Transverse colon (tissue), 4 donors: ENCODE results near the gene ZXDC.

Experiments
- POLR2A ChIP-seq: fragments of 450-650 bp; IDR thresholded peaks from one replicate; pipeline ENCODE4 v1.6.1; 2016; ENCODE audit warnings: antibody characterized with exemption, mild to moderate bottlenecking, moderate library complexity
- POLR2AphosphoS5 ChIP-seq, 3 donors: sonication (generic); formaldehyde crosslinking; IDR thresholded peaks; one replicate each; pipeline ENCODE4 v1.6.1; 2016; ENCODE audit warnings: antibody characterized with exemption in 3 of 3
- TF ChIP-seq, protein P1 (sequence below), 5 experiments: fragments of 200-600 bp in 3 of 5; fragments of 450-650 bp in 2 of 5; sonication (generic) in 3 of 5; IDR thresholded peaks; 1 replicate in 2 of 5; 2 replicates in 3 of 5; pipeline ENCODE4 v1.5.1; 2016 to 2017; ENCODE audit warnings: antibody characterized with exemption in 5 of 5, inconsistent platforms in 3 of 5, mild to moderate bottlenecking in 2 of 5, moderate library complexity in 1 of 5

DNA sequence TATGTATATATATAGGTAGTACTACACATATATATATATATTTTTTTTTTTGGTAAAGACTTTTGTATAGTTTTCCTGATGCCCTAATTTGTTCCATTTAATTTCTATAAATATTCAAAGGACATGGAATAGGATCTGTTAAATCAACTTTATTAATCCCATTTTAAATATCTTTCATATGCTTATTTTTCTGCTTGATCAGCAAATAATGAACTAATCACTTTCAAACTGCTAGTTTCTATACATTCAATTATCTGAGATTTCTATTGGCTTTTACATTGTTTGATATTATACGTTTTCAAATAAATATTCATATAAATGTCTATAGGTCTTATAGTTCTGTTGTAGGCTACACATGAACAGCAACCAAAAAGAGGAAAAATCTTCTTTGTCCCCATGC, 21.7 kb downstream of the ZXDC start:
- TF ChIP-seq, protein P1, sequence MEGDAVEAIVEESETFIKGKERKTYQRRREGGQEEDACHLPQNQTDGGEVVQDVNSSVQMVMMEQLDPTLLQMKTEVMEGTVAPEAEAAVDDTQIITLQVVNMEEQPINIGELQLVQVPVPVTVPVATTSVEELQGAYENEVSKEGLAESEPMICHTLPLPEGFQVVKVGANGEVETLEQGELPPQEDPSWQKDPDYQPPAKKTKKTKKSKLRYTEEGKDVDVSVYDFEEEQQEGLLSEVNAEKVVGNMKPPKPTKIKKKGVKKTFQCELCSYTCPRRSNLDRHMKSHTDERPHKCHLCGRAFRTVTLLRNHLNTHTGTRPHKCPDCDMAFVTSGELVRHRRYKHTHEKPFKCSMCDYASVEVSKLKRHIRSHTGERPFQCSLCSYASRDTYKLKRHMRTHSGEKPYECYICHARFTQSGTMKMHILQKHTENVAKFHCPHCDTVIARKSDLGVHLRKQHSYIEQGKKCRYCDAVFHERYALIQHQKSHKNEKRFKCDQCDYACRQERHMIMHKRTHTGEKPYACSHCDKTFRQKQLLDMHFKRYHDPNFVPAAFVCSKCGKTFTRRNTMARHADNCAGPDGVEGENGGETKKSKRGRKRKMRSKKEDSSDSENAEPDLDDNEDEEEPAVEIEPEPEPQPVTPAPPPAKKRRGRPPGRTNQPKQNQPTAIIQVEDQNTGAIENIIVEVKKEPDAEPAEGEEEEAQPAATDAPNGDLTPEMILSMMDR (IDR thresholded peaks at IDR 0.05): no peak
- TF ChIP-seq POLR2A (no peak), POLR2AphosphoS5 (IDR thresholded peaks at IDR 0.05) (no peak)
